SK-N-SH (cell line): ENCODE measurements around the gene ETF1.

Experiments used
- POLR2AphosphoS5 ChIP-seq: IDR thresholded peaks from 2 replicates; pipeline ENCODE4 v1.6.1; 2012; ENCODE audit warnings: low read depth, low read length
- SMC3 ChIP-seq: IDR thresholded peaks from 2 replicates; pipeline ENCODE4 v1.6.1; 2012; ENCODE audit warnings: low read depth, low read length, improper control_type of control experiment
- TEAD4 ChIP-seq: IDR thresholded peaks from 2 replicates; pipeline ENCODE4 v1.4.0; 2012; ENCODE audit warnings: mild to moderate bottlenecking, borderline replicate concordance; ENCODE audit not compliant: insufficient read depth
- USF2 ChIP-seq: fragments of 150-350 bp; IDR thresholded peaks from 2 replicates; pipeline ENCODE4 v1.6.1; 2017; ENCODE audit warnings: antibody characterized with exemption, low read length, low read depth, borderline replicate concordance
- YY1 ChIP-seq: IDR thresholded peaks from 2 replicates; pipeline ENCODE4 v1.4.0; 2012; ENCODE audit warnings: low read depth, mild to moderate bottlenecking
- TF ChIP-seq, protein P1 (sequence below): fragments of 200-600 bp; sonication (generic); IDR thresholded peaks from 2 replicates; pipeline ENCODE4 v1.6.1; 2017; ENCODE audit warnings: antibody characterized with exemption, mild to moderate bottlenecking, moderate library complexity

DNA sequence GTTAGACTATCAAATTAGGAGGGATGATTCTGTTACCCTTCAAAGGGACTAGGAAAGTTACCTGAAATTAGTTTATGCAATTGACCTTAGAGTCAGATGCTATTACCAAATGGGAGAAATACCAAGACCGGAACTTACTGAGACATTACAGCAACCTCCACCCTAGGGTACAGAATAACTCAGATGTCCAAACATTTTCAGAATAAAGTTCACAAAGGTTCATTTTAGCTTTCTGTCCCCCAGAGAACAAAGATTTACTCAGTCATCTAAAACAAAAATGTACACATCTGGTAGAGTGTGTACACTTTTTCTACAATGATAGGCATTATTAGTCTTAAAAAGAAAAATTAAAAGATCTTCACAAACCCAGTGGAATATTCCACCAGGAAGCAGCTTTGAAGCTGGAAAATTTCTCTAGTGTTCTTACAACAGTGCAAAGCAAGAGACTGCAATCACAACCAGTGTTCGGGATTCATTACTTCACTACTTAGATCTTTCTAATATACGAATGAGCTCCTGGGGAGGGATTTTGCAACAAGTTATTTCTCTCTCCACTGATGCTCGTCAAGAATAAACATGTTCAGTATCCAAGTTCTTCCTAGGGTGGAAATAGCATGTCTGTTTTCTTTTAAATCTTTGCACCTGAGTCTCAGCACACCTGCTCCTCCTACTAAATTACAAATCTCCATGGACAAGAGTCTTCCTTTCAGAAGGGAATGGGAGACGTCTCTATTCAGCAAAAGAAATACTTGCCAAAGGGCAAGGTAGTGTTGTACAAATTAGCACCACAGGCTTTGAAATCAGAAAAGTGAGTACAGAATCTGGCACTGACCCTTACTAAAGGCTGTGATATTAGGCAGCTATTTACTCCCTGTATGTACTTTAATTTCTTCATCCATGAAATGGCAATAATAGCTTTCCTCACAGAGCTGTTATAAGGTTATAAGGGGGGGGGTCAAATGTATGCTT is 8.8 kb downstream of the ETF1 start:
- no peak for TF ChIP-seq USF2
- TF ChIP-seq, protein P1, sequence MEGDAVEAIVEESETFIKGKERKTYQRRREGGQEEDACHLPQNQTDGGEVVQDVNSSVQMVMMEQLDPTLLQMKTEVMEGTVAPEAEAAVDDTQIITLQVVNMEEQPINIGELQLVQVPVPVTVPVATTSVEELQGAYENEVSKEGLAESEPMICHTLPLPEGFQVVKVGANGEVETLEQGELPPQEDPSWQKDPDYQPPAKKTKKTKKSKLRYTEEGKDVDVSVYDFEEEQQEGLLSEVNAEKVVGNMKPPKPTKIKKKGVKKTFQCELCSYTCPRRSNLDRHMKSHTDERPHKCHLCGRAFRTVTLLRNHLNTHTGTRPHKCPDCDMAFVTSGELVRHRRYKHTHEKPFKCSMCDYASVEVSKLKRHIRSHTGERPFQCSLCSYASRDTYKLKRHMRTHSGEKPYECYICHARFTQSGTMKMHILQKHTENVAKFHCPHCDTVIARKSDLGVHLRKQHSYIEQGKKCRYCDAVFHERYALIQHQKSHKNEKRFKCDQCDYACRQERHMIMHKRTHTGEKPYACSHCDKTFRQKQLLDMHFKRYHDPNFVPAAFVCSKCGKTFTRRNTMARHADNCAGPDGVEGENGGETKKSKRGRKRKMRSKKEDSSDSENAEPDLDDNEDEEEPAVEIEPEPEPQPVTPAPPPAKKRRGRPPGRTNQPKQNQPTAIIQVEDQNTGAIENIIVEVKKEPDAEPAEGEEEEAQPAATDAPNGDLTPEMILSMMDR, result no peak
- TF ChIP-seq SMC3, result no peak
- TF ChIP-seq POLR2AphosphoS5, result no peak
- TF ChIP-seq YY1, result no peak
- TF ChIP-seq TEAD4, result no peak
